OCI-LY1 (cell line): ENCODE measurements around the gene NKD1.

Experiments
- H2AFZ ChIP-seq: fragments of 200-600 bp; sonication (generic), shearing (Covaris generic); 2 replicates; pipeline ENCODE4 v1.6.0; 2014; ENCODE audit warnings: antibody characterized with exemption, mild to moderate bottlenecking, low read length
- H3F3A ChIP-seq: fragments of 200-600 bp; sonication (generic), shearing (Covaris generic); 2 replicates; pipeline ENCODE4 v1.6.0; 2014; ENCODE audit warnings: mild to moderate bottlenecking, antibody characterized with exemption, low read length, moderate library complexity; ENCODE audit not compliant: insufficient read depth
- H3K27ac ChIP-seq: fragments of 200-600 bp; sonication (generic); 2 replicates; pipeline ENCODE4 v1.5.1; 2014; ENCODE audit warnings: low read length, mixed run types, mild to moderate bottlenecking, low read depth; ENCODE audit not compliant: poor library complexity, severe bottlenecking
- H3K27me3 ChIP-seq: fragments of 200-600 bp; sonication (generic); 2 replicates; pipeline ENCODE4 v1.6.0; 2014; ENCODE audit warnings: antibody characterized with exemption, mild to moderate bottlenecking, low read length, moderate library complexity; ENCODE audit not compliant: insufficient read depth
- H3K36me3 ChIP-seq: fragments of 200-600 bp; sonication (generic); 2 replicates; pipeline ENCODE4 v1.6.1; 2014; ENCODE audit warnings: mild to moderate bottlenecking, antibody characterized with exemption, low read length, moderate library complexity, mixed read lengths; ENCODE audit not compliant: insufficient read depth
- H3K4me1 ChIP-seq: fragments of 200-600 bp; sonication (generic); 2 replicates; pipeline ENCODE4 v1.5.1; 2014; ENCODE audit warnings: mild to moderate bottlenecking, low read length, moderate library complexity; ENCODE audit not compliant: insufficient read depth, severe bottlenecking
- H3K4me2 ChIP-seq: fragments of 200-600 bp; sonication (generic), shearing (Covaris generic); 2 replicates; pipeline ENCODE4 v1.6.1; 2014; ENCODE audit warnings: low read length
- H3K4me3 ChIP-seq: fragments of 200-600 bp; sonication (generic); 2 replicates; pipeline ENCODE4 v1.5.1; 2014; ENCODE audit warnings: low read length, low read depth, mild to moderate bottlenecking, mixed read lengths; ENCODE audit not compliant: poor library complexity, severe bottlenecking
- H3K79me2 ChIP-seq: fragments of 200-600 bp; shearing (Covaris generic); 2 replicates; pipeline ENCODE4 v1.6.1; 2016; ENCODE audit warnings: mixed run types, low read length, mixed read lengths; ENCODE audit not compliant: insufficient read depth
- H3K9ac ChIP-seq: fragments of 200-600 bp; sonication (generic), shearing (Covaris generic); 2 replicates; pipeline ENCODE4 v1.6.1; 2014; ENCODE audit warnings: mild to moderate bottlenecking, low read length, mixed read lengths
- H3K9me2 ChIP-seq: fragments of 200-600 bp; sonication (generic), shearing (Covaris generic); 2 replicates; pipeline ENCODE4 v1.6.1; 2014; ENCODE audit warnings: low read depth, mild to moderate bottlenecking, low read length, mixed read lengths
- H3K9me3 ChIP-seq: fragments of 200-600 bp; shearing (Covaris generic); 2 replicates; pipeline ENCODE4 v1.6.1; 2014; ENCODE audit warnings: low read length, mixed read lengths
- H4K20me1 ChIP-seq: fragments of 200-600 bp; sonication (generic), shearing (Covaris generic); 2 replicates; pipeline ENCODE4 v1.6.0; 2016; ENCODE audit warnings: mild to moderate bottlenecking, low read length; ENCODE audit not compliant: insufficient read depth
- CTCF ChIP-seq: fragments of 200-600 bp; sonication (generic), shearing (Covaris generic); IDR thresholded peaks from 2 replicates; pipeline ENCODE4 v1.5.1; 2017; ENCODE audit warnings: mild to moderate bottlenecking, antibody characterized with exemption, low read length, moderate library complexity, mixed read lengths
- EZH2 ChIP-seq: fragments of 200-600 bp; sonication (generic), shearing (Covaris generic); IDR thresholded peaks from 2 replicates; pipeline ENCODE4 v1.8.0; 2017; ENCODE audit warnings: borderline replicate concordance, mixed run types, mild to moderate bottlenecking, antibody characterized with exemption, low read length, moderate library complexity, mixed read lengths

The NKD1 gene

DNA sequence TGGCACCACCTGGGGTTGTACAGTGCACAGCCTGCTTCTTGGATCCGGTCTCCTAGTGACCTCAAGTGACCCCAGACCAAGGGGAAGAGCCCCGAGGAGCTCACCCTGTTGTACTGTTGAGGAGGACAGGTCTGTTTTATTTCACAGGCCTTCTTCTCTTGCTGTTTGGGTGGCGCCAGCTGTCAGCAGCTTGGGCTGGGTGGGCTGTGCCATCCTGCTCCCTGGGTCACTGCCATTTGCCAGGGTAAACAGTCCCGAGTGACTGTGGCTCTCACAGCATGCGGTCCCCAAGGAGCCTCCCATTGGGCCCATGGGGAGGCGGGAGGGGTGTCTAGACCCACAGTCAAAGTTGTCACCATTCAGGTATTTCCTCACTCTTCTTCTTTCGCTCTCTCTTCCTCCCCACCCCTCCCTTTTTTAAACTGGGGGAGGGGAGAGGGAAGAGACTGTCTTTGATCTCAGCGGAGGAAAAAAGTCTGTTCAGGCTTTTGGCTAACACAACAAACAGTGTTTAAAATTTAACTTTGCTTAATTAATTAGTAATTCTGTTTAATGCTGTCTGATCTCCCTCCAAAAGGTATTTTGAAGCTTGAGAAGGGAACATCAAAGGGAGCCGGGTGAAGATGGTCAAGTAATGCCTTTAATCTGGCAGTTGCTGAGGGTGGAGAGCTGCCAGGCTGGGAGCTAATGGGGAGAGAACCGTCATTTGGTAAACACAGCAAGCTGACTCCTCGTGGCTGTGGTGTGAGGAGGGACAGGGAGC, 68.9 kb downstream of the NKD1 start:
- Histone ChIP-seq H3K4me2 (no peak overlapping the region), H3K36me3 (no peaks in the 10 kb centered on the region), H3F3A (no peaks in the 10 kb centered on the region), H3K9ac (no peak overlapping the region), H3K79me2 (no peaks in the 10 kb centered on the region), H3K9me2 (no peaks in the 10 kb centered on the region), H3K4me1 (no peaks in the 10 kb centered on the region), H3K4me3 (no peak overlapping the region), H4K20me1 (no peaks in the 10 kb centered on the region), H3K27ac (no peak overlapping the region), H3K27me3 (no peaks in the 10 kb centered on the region; the same call in 1 of the 2 replicates), H2AFZ (no peak overlapping the region), H3K9me3 (no peaks in the 10 kb centered on the region)
- no peak for TF ChIP-seq EZH2
- no peak for TF ChIP-seq CTCF

DNA sequence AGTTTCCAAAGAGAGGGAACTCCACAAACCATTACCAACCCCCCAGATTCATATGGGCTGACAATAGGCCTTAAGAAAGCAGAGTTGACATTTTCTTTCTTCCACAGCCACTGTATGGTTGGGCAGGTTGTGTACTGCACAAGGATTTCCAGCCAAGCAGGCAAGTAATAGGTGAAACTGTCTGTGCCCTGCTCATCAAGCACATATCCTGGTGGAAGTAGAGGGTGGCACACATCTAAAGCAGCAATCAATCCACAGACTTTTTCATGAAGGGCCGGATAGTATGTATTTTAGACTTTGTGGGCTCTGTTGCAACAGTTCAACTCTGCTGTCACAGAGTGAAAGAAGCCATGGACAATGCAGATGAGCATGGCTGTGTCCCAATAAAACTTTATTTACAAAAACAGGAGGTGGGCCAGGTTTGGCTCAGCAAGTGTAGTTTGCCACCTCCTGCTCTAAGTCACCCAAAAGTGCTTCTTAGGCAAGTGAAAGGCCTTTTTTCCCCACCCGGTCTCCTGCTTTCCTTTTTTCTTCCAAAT, 69.5 kb downstream of the NKD1 start:
- no peaks in the 10 kb centered on the region for H3K9me3 ChIP-seq
- H3K36me3 ChIP-seq: no peaks in the 10 kb centered on the region
- no peaks in the 10 kb centered on the region for H3K9me2 ChIP-seq
- H3K79me2 ChIP-seq: no peaks in the 10 kb centered on the region
- H3F3A ChIP-seq: no peaks in the 10 kb centered on the region
- H3K9ac ChIP-seq: no peak overlapping the region
- no peaks in the 10 kb centered on the region for H4K20me1 ChIP-seq
- H3K27me3 ChIP-seq: no peaks in the 10 kb centered on the region; the same call in 1 of the 2 replicates
- H3K4me2 ChIP-seq: no peak overlapping the region
- no peak overlapping the region for H3K4me3 ChIP-seq
- H2AFZ ChIP-seq: no peak overlapping the region
- H3K27ac ChIP-seq: no peak overlapping the region
- H3K4me1 ChIP-seq: no peaks in the 10 kb centered on the region
- TF ChIP-seq CTCF (no peak), EZH2 (no peak)

- Histone ChIP-seq H3K79me2 (no peaks in the 10 kb centered on the region), H3K4me1 (no peaks in the 10 kb centered on the region), H3K27ac (no peak overlapping the region), H3K9ac (no peak overlapping the region), H3K4me3 (no peak overlapping the region), H4K20me1 (no peaks in the 10 kb centered on the region), H3K9me2 (no peaks in the 10 kb centered on the region), H3K27me3 (no peaks in the 10 kb centered on the region; the same call in 1 of the 2 replicates), H3K4me2 (no peak overlapping the region), H3K36me3 (no peaks in the 10 kb centered on the region), H2AFZ (no peak overlapping the region), H3F3A (no peaks in the 10 kb centered on the region), H3K9me3 (no peaks in the 10 kb centered on the region)
- TF ChIP-seq CTCF (no peak), EZH2 (no peak)
Measured at GRCh38 chr16:50618238-50618918, 70.2 kb downstream of the NKD1 start.
